Measurements from ENCODE around the gene NARF. TPM values are rescaled to one million over a fixed set of nuclear protein-coding genes. Genes with fewer than 3 reads are reported as not detected.

The NARF gene
- polyA plus RNA-seq, 1 donor (not counting 4 experiments of a cell fraction or from before 2014, with no cell fraction given), result 36.8 TPM

GRCh38 chr17:82483836-82484235 lies 25.3 kb downstream of the NARF start:
- peaks cover 5% of the 10 kb centered on the region for H3K4me1 ChIP-seq (ENCODE audit: control insufficient read depth, extremely low read depth, insufficient read depth, low read length)
- no peak overlapping the region for H3K27ac ChIP-seq (ENCODE audit: control insufficient read depth, insufficient read depth, low read length)
- H3K4me2 ChIP-seq (ENCODE audit: control insufficient read depth, extremely low read depth, insufficient read depth, low read depth, low read length), result no peak overlapping the region
- H3K9ac ChIP-seq (ENCODE audit: control insufficient read depth, extremely low read depth, insufficient read depth, low read length), result no peak overlapping the region
- dilution Hi-C loops (cut with MboI; ENCODE audit: extremely low pct_ligation_motif_present, low sequenced_read_pairs), result no loop called here
- no peak overlapping the region for H3K4me3 ChIP-seq (ENCODE audit: control insufficient read depth in 2 of 3, extremely low read depth in 1 of 3, insufficient read depth in 2 of 3, low read depth in 1 of 3, low read length in 3 of 3)
- no peak overlapping the region for H2AFZ ChIP-seq (ENCODE audit: control insufficient read depth, low read length)
- no peak for DNase-seq (ENCODE audit: low read depth, low spot score)
- TF ChIP-seq CTCF (optimal IDR thresholded peaks at IDR 0.05 in 1 of 3, IDR thresholded peaks at IDR 0.05 in 1 of 3, conservative IDR thresholded peaks at IDR 0.05 in 1 of 3; ENCODE audit: extremely low read depth in 1 of 3, insufficient read depth in 2 of 3, low read length in 3 of 3) (no peak), EZH2 (IDR thresholded peaks at IDR 0.05; ENCODE audit: low read length) (no peak)
- H3K27me3 ChIP-seq (ENCODE audit: control insufficient read depth, extremely low read depth, insufficient read depth, low read length), result no peaks in the 10 kb centered on the region
- no peaks in the 10 kb centered on the region for H4K20me1 ChIP-seq (ENCODE audit: control insufficient read depth, extremely low read depth, insufficient read depth, low read length)
- no peaks in the 10 kb centered on the region for H3K79me2 ChIP-seq (ENCODE audit: control insufficient read depth, insufficient read depth, low read length)
- peaks cover 0 to 22% of the 10 kb centered on the region in 2 experiments for H3K36me3 ChIP-seq (ENCODE audit: control insufficient read depth in 2 of 2, extremely low read depth in 1 of 2, insufficient read depth in 2 of 2, low read length in 2 of 2)
- H3K9me3 ChIP-seq (ENCODE audit: control insufficient read depth, low read depth, low read length), result no peaks in the 10 kb centered on the region
- no peaks in the 10 kb centered on the region for H3K9me1 ChIP-seq (ENCODE audit: control insufficient read depth, extremely low read depth, insufficient read depth, low read length)
- FAIRE-seq, result no peak

GRCh38 chr17:82486231-82487094 lies 27.9 kb downstream of the NARF start:
- H3K9me1 ChIP-seq (ENCODE audit: control insufficient read depth, extremely low read depth, insufficient read depth, low read length), result no peaks in the 10 kb centered on the region
- H3K79me2 ChIP-seq (ENCODE audit: control insufficient read depth, insufficient read depth, low read length), result no peaks in the 10 kb centered on the region
- no peak for FAIRE-seq

More at GRCh38 chr17:82486231-82487094, 27.9 kb downstream of the NARF start:
- DNase-seq (ENCODE audit: low read depth, low spot score), result no peak
- Histone ChIP-seq H4K20me1 (ENCODE audit: control insufficient read depth, extremely low read depth, insufficient read depth, low read length) (no peaks in the 10 kb centered on the region), H2AFZ (ENCODE audit: control insufficient read depth, low read length) (no peak overlapping the region), H3K4me2 (ENCODE audit: control insufficient read depth, extremely low read depth, insufficient read depth, low read depth, low read length) (no peak overlapping the region), H3K9ac (ENCODE audit: control insufficient read depth, extremely low read depth, insufficient read depth, low read length) (no peak overlapping the region), H3K9me3 (ENCODE audit: control insufficient read depth, low read depth, low read length) (no peaks in the 10 kb centered on the region), H3K27me3 (ENCODE audit: control insufficient read depth, extremely low read depth, insufficient read depth, low read length) (no peaks in the 10 kb centered on the region), H3K36me3 (ENCODE audit: control insufficient read depth in 2 of 2, extremely low read depth in 1 of 2, insufficient read depth in 2 of 2, low read length in 2 of 2) (peaks cover 0 to 14% of the 10 kb centered on the region in 2 experiments), H3K4me1 (ENCODE audit: control insufficient read depth, extremely low read depth, insufficient read depth, low read length) (peaks cover 5% of the 10 kb centered on the region), H3K27ac (ENCODE audit: control insufficient read depth, insufficient read depth, low read length) (no peak overlapping the region), H3K4me3 (ENCODE audit: control insufficient read depth in 2 of 3, extremely low read depth in 1 of 3, insufficient read depth in 2 of 3, low read depth in 1 of 3, low read length in 3 of 3) (no peak overlapping the region)
- dilution Hi-C loops (cut with MboI; ENCODE audit: extremely low pct_ligation_motif_present, low sequenced_read_pairs), result no loop called here
- TF ChIP-seq EZH2 (IDR thresholded peaks at IDR 0.05; ENCODE audit: low read length) (no peak), CTCF (optimal IDR thresholded peaks at IDR 0.05 in 1 of 3, IDR thresholded peaks at IDR 0.05 in 1 of 3, conservative IDR thresholded peaks at IDR 0.05 in 1 of 3; ENCODE audit: extremely low read depth in 1 of 3, insufficient read depth in 2 of 3, low read length in 3 of 3) (no peak)

Data from keratinocyte (primary cell).